ENCODE results near the gene LRP11. TPM values are rescaled to one million over a fixed set of nuclear protein-coding genes. Genes with fewer than 3 reads are reported as not detected.
A peak's percentile ranks its signal among the peaks of the same experiment; 100 is the strongest.
"Not testable (repeated sequence)": the region's sequence is repeated elsewhere in the genome, so short reads cannot be mapped to it uniquely, and the experiment has no call there.

Gene LRP11
- total RNA-seq, 1 experiment from 2014 or later = 54.7 TPM

GRCh38 chr6:149876241-149876933 lies 12.2 kb upstream of the LRP11 start:
- DNase-seq (ENCODE audit: extremely low read depth, low read depth) = no peak

GRCh38 chr6:149872233-149872632 lies 8.1 kb upstream of the LRP11 start:
- DNase-seq (ENCODE audit: extremely low read depth, low read depth) = no peak

- DNase-seq (ENCODE audit: extremely low read depth, low read depth) = no peak
Measured at GRCh38 chr6:149871182-149871581, 7.0 kb upstream of the LRP11 start.

GRCh38 chr6:149869275-149869892 lies 5.2 kb upstream of the LRP11 start:
- DNase-seq (ENCODE audit: extremely low read depth, low read depth) = no peak

- no peak for DNase-seq (ENCODE audit: extremely low read depth, low read depth)
Measured at GRCh38 chr6:149867876-149868640, 3.9 kb upstream of the LRP11 start.

- no peak for DNase-seq (ENCODE audit: extremely low read depth, low read depth)
Measured at GRCh38 chr6:149864578-149865535, 698 bp upstream of the LRP11 start.

- peak; percentile 52 for DNase-seq (ENCODE audit: extremely low read depth, low read depth)
Measured at GRCh38 chr6:149862922-149863697, 1.0 kb downstream of the LRP11 start.

GRCh38 chr6:149862424-149862738 lies 1.8 kb downstream of the LRP11 start:
- DNase-seq (ENCODE audit: extremely low read depth, low read depth) = not testable (repeated sequence)

- no peak for DNase-seq (ENCODE audit: extremely low read depth, low read depth)
Measured at GRCh38 chr6:149861603-149862423, 2.3 kb downstream of the LRP11 start.

- no peak for DNase-seq (ENCODE audit: extremely low read depth, low read depth)
Measured at GRCh38 chr6:149860834-149861602, 3.1 kb downstream of the LRP11 start.

GRCh38 chr6:149860513-149860833 lies 3.7 kb downstream of the LRP11 start:
- DNase-seq (ENCODE audit: extremely low read depth, low read depth) = no peak

- DNase-seq (ENCODE audit: extremely low read depth, low read depth) = no peak
Measured at GRCh38 chr6:149859938-149860337, 4.2 kb downstream of the LRP11 start.

GRCh38 chr6:149859368-149859767 lies 4.8 kb downstream of the LRP11 start:
- no peak for DNase-seq (ENCODE audit: extremely low read depth, low read depth)

- DNase-seq (ENCODE audit: extremely low read depth, low read depth) = no peak
Measured at GRCh38 chr6:149857541-149857940, 6.6 kb downstream of the LRP11 start.

- DNase-seq (ENCODE audit: extremely low read depth, low read depth) = no peak
Measured at GRCh38 chr6:149856256-149856994, 7.7 kb downstream of the LRP11 start.

- DNase-seq (ENCODE audit: extremely low read depth, low read depth) = no peak
Measured at GRCh38 chr6:149855741-149856140, 8.4 kb downstream of the LRP11 start.

GRCh38 chr6:149855040-149855654 lies 9.0 kb downstream of the LRP11 start:
- peak; percentile 44 for DNase-seq (ENCODE audit: extremely low read depth, low read depth)
